ENCODE data around the gene PLCB4.

Gene PLCB4

GRCh38 chr20:9112541-9113515 lies 43.9 kb downstream of the PLCB4 start:
- Histone ChIP-seq H3K4me3 (no peak overlapping the region), H3K36me3 (no peaks in the 10 kb centered on the region), H3K27ac (peak overlapping the region in 1 of 2 donors; percentile 49), H3K9me3 (no peaks in the 10 kb centered on the region), H3K27me3 (no peaks in the 10 kb centered on the region), H3K4me1 (peaks cover 0 to 47% (median 23%) of the 10 kb centered on the region in 4 donors)
- TF ChIP-seq CTCF (IDR thresholded peaks at IDR 0.05): no peak
- intact Hi-C loops (cut with DNase I; ENCODE audit: low total_unique reads): no loop called here
- DNase-seq: no peak

- no peaks in the 10 kb centered on the region for H3K36me3 ChIP-seq
- intact Hi-C loops (cut with DNase I; ENCODE audit: low total_unique reads): no loop called here
- DNase-seq: no peak
- H3K4me1 ChIP-seq: peaks cover 0 to 40% (median 23%) of the 10 kb centered on the region in 4 donors
- no peak overlapping the region for H3K4me3 ChIP-seq
- no peak for TF ChIP-seq CTCF (IDR thresholded peaks at IDR 0.05)
- no peak overlapping the region for H3K27ac ChIP-seq
- no peaks in the 10 kb centered on the region for H3K9me3 ChIP-seq
- H3K27me3 ChIP-seq: no peaks in the 10 kb centered on the region
Measured at GRCh38 chr20:9114709-9115108, 45.8 kb downstream of the PLCB4 start.

GRCh38 chr20:9117548-9117947 lies 48.7 kb downstream of the PLCB4 start:
- intact Hi-C loops (cut with DNase I; ENCODE audit: low total_unique reads): no loop called here
- H3K27me3 ChIP-seq: no peaks in the 10 kb centered on the region
- H3K4me1 ChIP-seq: peaks cover 0 to 13% (median 10%) of the 10 kb centered on the region in 4 donors
- no peaks in the 10 kb centered on the region for H3K36me3 ChIP-seq
- no peak for TF ChIP-seq CTCF (IDR thresholded peaks at IDR 0.05)
- H3K4me3 ChIP-seq: no peak overlapping the region
- no peaks in the 10 kb centered on the region for H3K9me3 ChIP-seq
- no peak for DNase-seq
- no peak overlapping the region for H3K27ac ChIP-seq

GRCh38 chr20:9119776-9120175 lies 50.9 kb downstream of the PLCB4 start:
- Histone ChIP-seq H3K27me3 (no peaks in the 10 kb centered on the region), H3K27ac (no peak overlapping the region), H3K4me3 (no peak overlapping the region), H3K9me3 (no peaks in the 10 kb centered on the region), H3K36me3 (no peaks in the 10 kb centered on the region), H3K4me1 (peaks cover 0 to 4% (median 0%) of the 10 kb centered on the region in 4 donors)
- DNase-seq: peak in 1 of 2 donors; percentile 43
- no peak for TF ChIP-seq CTCF (IDR thresholded peaks at IDR 0.05)
- intact Hi-C loops (cut with DNase I; ENCODE audit: low total_unique reads): no loop called here

- Histone ChIP-seq H3K27me3 (no peaks in the 10 kb centered on the region), H3K9me3 (no peaks in the 10 kb centered on the region), H3K36me3 (no peaks in the 10 kb centered on the region), H3K27ac (no peak overlapping the region), H3K4me1 (peaks cover 0 to 4% (median 0%) of the 10 kb centered on the region in 4 donors), H3K4me3 (no peak overlapping the region)
- TF ChIP-seq CTCF (IDR thresholded peaks at IDR 0.05): no peak
- intact Hi-C loops (cut with DNase I; ENCODE audit: low total_unique reads): no loop called here
- no peak for DNase-seq
Measured at GRCh38 chr20:9121211-9121610, 52.3 kb downstream of the PLCB4 start.
